HG03064 (cell line): ENCODE results near the gene STK38L.

Experiments used
- ATAC-seq: cut with Tn5 transposase; IDR thresholded peaks from one replicate; pipeline ENCODE4 v1.9.1; 2021; ENCODE audit warnings: low read depth; ENCODE audit not compliant: unreplicated experiment

The STK38L gene

DNA sequence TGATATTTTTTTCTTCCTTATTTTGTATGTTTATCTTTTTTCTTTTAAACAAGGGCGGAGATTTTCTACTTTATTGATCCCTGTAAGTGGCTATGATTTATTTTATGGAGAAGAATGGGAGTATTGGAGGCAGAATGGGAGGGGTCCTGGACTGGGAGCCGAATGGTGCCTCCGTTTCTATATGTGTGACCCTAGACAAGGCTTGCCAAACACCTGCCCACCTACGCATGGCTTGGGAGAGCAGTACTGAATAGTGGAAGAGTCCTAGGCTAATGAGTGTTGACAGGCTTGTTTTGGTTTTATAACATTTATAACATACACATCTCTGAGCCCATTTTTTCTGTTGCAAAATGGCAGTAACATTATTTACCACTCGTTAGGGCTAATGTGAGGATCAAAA, 29.0 kb downstream of the STK38L start:
- no peak for ATAC-seq

DNA sequence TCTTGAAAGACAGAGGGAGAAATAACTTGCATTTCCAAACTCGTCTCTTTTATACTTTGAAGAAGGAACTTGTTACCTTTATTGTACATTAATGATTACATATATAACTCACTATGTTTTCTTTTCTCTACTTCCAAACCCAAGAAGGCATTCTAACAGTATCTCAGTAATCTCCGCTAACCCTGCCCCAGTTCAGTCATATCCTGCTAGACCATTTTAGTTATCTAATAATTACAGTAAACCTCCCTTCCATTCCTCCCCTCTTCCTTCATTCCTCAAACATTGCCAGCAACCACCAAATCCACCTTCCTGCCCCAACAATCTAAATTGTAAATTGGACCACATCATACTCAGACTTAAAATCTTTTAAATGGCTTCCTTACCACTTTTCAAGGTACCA, 30.6 kb downstream of the STK38L start:
- no peak for ATAC-seq

DNA sequence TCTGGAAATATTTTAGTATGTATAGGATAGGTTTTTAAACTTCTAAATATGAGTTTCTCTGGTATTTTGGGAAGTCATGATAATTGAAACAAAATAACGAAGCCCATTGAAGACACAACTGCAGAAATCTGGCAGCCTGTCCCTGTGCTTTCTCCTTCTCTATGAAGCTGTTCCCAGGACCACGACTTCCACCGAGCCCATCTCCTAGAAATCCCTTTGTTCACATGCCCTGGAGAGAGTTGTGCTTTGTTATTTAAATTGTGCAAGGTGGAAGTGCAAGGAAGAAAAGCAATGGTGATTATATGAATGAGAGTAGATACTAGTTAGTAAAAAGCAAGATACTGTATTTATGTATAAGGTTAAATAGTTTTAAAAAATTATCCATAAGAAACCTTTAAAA, 32.2 kb downstream of the STK38L start:
- ATAC-seq, result no peak

DNA sequence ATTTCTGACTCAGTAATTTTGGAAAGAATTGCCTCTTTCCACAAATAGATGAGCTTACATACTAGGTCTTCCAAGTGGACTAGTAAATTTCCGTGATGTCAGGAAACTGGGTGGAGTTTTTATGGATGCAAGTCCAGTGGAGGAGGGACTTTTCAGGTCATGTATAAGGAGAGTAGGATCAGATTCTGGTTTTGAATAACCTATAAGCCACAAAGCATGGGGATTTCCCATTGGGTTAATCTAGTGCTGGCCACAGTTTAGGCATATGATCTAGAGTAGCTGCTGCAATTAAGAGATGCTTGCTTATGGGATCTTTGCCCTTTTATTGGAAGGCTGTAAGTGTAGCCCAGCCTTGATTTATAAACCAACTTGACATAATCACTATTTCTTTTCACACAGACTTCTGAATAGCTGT, 33.8 kb downstream of the STK38L start:
- ATAC-seq, result peak; percentile 58

DNA sequence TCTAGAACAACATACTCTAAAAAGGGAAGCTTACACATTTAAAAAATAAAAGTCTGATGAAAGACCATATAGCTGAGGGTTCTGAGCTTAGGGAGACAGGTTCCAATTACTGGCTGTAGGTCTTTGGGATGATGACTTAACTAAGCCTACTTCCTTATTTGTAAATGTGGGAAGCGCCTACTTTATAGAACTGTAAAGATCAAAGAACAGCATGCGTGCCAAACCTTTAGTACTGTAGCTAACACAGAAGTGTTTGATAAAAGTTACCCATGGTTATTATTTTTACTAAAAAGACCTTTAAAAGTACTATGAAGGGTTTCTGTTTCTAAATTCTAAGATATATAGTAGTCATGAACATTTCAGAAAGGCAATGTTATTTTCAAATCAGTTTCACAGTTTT, 35.7 kb downstream of the STK38L start:
- no peak for ATAC-seq

DNA sequence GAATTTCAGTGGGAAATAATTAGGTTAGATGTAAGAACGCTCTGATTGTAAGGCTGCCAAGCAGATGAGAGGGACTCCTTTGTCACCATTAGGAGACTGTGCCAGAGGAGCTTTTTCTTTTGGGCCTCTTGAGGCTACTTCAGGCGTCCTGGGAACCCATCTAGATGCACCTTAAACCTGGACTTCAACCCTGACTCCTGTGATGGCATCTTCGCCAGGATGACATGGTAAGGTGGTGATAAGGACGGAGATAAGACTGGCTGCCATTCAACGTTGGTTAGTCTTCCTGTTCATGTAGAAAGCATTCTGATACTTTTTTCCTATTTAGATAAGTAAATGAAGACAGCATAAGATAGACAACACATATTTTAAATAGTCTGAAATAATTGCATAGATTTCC, 36.3 kb downstream of the STK38L start:
- ATAC-seq, result no peak

DNA sequence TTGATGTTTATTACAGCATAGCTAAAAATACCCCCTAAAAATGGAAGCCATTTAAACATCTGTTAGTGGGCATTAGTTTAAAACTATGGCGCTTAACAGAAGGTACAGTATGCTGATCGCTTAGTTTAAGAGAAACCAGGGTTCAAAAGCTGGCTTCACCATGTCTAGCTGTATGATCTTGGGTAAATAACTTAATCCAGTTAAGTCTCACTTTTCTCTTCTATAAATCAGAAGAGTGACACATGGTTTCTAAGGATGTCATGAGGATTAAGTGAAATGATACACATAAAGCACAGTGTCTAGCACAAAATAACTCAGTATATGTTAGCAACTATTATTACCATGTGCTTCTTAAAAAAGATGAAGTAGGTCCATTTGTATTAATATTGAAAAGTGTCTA, 38.7 kb downstream of the STK38L start:
- ATAC-seq, result no peak

DNA sequence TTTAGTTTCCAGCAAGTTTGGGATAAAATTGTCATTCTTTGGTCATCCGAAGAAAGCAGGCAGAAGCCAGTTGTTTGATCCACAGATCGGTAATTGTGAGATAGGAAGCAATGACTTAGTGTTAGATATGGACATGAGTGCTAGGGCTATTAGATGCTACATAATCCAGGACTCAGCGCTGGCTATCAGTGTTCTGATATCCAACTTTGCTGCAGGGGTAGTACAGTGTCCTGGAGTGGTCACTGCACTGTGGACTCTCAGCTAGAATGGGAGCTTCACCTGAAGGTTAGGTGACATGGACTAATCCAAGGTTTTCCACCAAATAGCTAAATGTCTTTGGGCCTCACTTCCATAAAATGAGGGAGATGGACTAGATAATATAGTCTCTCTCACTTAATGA, 39.9 kb downstream of the STK38L start:
- ATAC-seq, result no peak

DNA sequence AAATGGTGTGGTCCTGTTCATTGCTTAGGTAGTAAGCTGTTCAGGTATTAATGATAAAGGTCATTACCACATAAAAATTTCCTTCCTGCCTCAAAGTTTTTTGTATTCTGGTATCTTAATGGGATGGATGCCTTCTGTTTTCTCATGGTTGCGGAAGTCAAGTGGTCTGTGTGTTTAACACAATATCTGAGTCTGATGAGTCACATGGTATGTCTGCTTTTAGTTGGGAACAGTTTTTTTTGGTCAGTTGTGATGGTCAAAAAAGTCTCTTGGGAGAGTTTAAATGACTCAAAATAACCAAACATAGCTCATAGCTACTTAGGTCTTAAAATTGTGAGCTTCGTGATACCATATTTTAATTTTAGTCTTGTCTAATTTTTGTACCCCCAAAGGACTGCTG, 40.7 kb downstream of the STK38L start:
- ATAC-seq, result peak; percentile 45

DNA sequence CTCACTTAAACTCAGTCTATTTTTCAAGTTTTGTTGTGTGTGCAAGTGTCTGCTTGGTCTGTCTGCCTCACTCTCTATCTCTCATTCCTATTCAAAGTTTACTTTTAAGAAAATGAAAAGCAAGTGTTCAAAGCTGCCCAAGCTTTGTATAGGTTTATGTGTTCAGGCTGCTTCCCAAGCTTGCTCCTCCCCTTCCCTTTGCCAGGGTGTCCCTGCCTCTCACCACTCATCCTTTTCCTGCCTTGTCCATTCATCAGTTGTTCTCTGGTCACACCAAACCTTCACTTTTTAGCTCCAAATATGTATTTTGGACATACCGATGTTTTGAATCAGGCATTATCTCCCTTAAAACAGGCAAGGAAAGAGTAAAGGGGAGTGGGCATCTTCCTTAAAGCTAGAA, 41.3 kb downstream of the STK38L start:
- no peak for ATAC-seq

DNA sequence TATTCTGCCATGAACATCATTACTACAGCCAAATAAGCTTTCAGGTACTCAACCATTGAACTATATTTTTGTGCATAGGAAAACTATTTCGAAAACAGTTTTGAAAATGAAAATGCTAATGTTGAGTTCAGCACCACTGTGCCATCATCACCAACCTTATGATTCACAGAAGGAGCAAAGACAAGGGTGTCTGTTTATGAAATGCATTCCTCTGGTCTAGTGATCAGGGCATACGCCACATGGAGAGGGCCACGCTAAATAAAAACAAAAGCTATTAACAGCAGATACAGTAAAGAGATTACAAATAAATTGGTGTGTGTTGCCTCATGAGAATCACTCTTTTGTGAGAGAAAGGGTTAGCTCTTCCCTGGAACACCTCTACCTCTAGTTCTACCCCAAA, 45.3 kb downstream of the STK38L start:
- no peak for ATAC-seq

DNA sequence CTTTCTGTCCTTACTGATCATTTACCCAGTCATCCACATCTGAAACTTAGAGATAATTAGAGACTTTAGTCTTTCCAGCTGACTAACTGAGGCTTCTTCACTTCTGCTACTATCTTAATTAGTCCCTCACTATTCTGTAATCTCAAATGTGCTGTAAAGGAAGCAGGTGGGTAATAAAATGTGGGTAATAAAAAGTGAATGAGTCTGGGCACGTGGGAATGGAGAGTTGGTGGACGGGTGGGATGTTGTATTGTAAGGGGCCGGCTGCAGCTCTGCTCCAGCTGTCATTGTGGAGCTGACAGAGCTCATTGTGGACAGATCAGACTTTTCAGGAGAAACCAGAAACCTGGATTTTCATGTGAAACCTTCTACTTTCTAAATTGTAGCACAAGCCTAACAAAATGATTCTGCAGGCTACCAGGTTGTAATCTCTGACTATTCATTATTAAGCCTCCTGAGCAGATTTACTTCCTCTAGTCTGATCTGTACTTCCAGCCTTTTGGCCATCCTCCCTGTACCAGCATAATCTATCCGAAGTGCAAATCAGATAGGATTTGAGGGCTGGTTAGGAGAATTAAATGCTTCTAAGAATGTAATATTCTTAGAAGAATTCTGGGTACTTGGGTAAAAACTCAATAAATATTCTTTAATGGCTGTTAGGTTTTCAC, 46.5 kb downstream of the STK38L start:
- ATAC-seq, result no peak

DNA sequence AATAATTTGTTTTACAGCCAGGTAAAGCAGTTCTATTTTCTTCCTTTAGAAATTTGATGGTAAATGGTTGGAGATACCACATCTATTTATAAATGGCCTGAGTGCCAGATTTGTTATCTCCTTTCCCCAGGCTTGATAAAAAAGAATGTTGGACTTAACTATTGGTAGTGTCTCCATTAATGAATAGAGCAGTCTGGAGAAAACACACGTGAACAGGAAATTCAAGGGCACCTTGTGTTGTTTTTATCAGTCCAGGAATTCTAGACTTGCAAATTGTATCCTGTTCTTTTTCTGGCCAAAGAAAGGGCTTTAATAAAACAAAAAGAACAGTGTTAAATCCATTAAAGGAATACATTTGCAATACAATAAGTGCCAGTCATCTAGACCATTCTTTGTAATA, 47.8 kb downstream of the STK38L start:
- ATAC-seq, result no peak

DNA sequence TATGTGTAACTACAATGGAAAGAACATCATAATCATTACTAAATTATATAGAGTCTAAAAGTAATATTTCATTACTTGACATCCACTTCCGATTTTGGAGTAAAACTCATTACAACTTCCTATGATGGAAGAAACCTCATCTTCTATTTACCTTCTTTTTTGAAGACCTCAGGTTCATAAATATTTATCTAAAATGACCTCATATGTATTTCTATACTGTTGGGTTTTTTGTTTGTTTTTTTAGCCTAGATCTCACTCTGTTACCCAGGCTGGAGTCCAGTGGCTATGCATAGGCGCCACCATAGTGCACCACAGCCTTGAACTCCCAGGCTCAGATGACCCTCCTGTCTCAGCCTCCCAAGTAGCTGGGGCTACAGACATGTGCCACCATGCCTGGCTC, 48.6 kb downstream of the STK38L start:
- ATAC-seq, result no peak

DNA sequence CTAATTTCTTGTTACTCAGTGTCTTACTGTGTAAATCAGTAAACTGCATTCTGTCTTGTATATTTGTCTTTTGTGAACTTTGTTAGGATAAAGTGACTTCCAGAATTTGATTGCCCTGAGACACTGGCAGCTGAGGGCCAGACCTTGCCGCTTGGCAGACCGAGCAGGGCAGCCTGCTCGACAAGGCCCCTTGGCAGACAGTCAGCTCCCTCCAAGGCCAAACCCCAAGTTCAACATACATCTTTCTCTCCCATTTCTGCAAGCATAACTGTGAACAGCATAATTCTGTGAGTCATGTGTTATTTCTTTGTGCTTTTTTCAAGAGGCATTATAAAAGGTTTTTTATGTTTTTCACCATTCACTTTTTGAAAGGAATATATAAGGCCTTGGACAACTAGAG, 49.4 kb downstream of the STK38L start:
- ATAC-seq, result no peak

DNA sequence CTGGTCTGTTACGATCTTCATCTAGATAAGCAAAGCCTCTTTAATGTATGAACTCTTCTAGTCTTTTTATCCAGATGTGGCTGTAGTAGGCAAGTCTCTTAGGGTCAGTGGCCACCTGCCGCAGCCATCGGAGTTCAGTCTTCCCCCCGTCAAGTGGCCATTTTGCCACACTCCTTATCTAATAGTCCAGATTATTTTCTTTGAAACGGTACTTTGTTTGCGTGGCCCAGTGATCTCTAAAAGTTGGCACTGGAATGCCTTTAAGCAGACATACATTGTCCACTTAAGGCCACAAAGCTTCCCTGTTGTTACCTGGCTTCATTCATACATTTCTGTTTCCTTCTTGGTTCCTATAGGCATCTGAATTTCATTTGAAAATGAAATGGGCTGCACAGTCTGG, 52.6 kb downstream of the STK38L start:
- no peak for ATAC-seq

DNA sequence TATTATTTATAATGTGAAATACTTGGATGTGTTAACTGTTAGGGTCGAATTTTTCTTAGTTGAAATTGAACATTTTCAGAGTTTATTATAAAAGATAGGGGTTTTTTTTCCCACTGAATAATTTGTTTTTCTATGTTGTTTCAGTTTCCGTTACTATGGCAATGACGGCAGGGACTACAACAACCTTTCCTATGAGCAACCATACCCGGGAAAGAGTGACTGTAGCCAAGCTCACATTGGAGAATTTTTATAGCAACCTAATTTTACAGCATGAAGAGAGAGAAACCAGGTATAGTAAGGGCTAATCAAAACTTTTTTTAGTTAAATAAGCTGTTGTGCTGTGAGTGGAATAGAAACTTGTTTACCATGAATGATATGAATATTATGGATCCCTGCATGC, 53.5 kb downstream of the STK38L start:
- ATAC-seq, result no peak

DNA sequence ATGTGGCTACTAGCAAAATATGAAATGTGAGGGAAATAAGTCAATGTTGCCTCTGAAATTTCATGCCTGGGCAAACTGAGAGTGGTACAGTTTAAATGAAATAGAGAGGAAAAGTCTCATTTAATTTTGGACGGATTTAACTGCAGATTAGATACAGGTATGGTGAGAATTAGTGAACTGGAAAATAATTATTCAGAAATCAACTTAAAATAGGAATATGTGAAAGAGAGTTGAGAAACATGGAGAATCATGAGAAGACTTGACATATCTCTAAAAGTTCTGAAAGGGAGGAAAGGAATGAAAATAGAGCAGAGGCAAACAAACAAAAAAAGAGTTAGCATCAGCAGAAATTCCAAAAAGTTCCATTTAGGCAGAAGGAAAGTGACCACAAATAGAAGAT, 55.0 kb downstream of the STK38L start:
- ATAC-seq, result no peak

DNA sequence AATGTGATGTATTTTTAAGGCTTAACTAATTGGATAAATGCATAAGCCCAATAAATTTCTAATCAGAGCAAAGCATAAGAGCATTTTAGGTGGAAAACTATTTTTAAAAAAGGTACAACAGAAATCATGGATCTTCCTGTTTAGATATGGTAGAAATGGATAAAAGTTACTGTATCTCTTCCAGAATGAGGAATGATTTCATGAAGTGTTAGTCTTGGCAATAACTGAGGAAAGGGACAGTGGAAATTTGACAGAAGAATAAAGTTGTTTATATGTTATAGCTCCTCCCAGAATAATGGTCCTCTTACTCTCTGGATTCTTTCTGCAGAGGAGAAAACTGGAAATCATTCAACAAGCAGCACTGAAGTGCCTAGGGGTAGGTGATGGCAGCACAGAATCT, 56.1 kb downstream of the STK38L start:
- ATAC-seq, result no peak

DNA sequence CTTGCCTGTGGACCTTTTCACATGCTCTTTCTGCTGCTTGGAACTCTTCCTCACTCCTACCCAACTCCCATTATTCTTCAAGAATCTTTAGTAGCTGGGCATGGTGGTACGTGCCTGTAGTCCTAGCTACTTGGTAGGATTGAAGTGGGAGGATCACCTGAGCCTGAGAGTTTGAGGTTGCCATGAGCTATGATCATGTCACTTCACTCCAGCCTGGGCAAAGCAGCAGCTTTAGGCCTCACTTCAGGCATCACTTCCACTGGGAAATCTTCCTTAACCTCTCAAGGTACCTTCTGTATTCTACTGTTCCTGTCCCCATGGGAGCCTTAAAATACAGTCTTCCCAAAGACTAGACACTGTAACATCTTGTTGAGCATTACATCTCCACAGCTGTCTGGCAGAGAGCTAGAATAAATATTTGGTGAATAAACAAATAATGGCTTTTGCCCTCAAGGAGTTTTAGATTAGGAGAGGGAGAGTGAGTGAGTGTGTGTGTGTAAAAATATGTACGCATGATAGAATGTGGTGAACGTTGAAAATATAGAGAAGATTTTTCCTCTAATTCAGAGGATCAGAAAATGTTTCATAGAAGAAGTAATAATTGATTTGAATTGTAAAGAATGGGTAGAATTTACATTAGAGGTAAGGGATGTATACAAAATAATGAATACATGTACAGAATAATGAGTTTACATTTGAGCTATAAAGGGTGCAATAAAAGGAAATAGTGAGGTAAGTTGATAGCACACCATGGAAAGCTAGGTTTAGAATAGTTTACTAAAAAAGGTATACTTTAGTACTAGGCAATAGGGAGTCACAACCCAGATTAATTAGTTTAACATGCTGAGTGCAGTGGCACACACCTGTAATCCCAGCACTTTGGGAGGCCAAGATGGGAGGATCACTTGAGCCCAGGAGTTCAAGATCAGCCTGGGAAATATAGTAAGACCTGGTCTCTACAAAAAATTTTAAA, 59.3 kb downstream of the STK38L start:
- ATAC-seq, result no peak

DNA sequence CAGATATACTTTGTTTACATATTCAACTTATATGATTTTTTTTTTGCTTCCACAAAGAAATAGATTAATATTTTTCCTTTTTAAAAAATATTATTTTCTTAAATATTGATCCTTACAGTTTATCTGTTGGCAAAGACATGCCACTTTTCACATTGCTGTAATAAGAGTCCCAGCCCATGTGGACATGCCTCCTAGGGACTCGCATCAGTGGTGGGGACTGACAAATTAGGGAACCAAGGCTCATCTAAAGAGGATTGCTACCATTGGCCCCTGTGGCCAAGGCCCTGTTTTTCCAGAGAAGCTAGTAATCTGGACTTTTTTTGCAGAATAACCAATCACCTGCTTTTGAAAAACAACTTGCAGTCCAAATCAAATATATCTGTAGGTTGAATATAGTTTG, 60.8 kb downstream of the STK38L start:
- ATAC-seq, result no peak
